Choroid plexus epithelial cell (primary cell): ENCODE results near the gene MRPL18.
"Not testable (repeated sequence)": the region's sequence is repeated elsewhere in the genome, so short reads cannot be mapped to it uniquely, and the experiment has no call there.

Experiments used
- DNase-seq: peaks from one replicate; pipeline ENCODE4 v3.0.0-alpha.2; 2010; ENCODE audit warnings: low read depth
- H3K4me3 ChIP-seq: 2 replicates; pipeline ENCODE4 v1.5.1; 2011; ENCODE audit warnings: low read depth, mild to moderate bottlenecking, control low read depth, low read length, moderate library complexity
- TF ChIP-seq, protein P1 (sequence below): conservative IDR thresholded peaks from 2 replicates; pipeline ENCODE4 v1.5.1; 2011; ENCODE audit warnings: low read depth, mild to moderate bottlenecking, control low read depth, inconsistent platforms, low read length, moderate library complexity

MRPL18 gene

DNA sequence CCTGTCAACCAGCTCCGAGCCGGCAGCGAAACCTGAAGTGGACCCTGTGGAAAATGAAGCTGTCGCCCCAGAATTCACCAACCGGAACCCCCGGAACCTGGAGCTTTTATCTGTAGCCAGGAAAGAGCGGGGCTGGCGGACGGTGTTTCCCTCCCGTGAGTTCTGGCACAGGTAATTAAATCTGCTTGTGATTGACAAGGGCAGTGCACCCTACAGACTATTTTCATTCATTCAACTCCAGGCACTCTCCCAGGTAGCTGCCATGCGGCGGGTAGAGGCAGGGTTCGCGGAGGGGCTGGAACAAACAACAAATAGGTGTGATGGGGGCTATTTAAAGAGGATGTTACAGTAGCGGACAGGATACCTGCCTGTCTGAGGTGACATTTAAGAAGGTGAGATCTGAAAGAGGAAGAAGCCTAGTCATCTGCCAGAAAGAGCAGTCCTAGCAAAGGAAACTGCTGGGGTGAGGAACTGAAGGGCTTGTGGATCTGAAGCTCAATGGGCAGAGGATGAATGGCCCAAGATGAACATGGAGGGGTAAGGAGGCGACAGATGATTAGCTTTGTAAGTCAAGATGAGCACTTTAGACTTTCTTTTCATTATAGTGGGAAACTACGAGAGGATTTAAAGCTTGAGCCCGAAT, 810 bp downstream of the MRPL18 start:
- DNase-seq = no peak
- H3K4me3 ChIP-seq = peak overlapping the region; percentile 82
- TF ChIP-seq, protein P1, sequence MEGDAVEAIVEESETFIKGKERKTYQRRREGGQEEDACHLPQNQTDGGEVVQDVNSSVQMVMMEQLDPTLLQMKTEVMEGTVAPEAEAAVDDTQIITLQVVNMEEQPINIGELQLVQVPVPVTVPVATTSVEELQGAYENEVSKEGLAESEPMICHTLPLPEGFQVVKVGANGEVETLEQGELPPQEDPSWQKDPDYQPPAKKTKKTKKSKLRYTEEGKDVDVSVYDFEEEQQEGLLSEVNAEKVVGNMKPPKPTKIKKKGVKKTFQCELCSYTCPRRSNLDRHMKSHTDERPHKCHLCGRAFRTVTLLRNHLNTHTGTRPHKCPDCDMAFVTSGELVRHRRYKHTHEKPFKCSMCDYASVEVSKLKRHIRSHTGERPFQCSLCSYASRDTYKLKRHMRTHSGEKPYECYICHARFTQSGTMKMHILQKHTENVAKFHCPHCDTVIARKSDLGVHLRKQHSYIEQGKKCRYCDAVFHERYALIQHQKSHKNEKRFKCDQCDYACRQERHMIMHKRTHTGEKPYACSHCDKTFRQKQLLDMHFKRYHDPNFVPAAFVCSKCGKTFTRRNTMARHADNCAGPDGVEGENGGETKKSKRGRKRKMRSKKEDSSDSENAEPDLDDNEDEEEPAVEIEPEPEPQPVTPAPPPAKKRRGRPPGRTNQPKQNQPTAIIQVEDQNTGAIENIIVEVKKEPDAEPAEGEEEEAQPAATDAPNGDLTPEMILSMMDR = no peak

DNA sequence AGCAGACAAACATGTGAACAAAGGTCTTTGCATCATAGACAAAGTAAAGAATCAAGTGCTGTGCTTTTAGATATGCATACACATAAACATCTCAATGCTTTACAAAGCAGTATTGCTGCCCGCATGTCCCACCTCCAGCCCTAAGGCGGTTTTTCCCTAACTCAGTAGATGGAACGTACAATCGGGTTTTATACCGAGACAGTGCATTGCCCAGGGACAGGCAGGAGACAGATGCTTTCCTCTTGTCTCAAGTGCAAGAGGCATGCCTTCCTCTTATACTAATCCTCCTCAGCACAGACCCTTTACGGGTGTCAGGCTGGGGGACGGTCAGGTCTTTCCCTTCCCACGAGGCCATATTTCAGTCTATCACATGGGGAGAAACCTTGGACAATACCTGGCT, 4.7 kb downstream of the MRPL18 start:
- not testable (repeated sequence) for DNase-seq, H3K4me3 ChIP-seq

DNA sequence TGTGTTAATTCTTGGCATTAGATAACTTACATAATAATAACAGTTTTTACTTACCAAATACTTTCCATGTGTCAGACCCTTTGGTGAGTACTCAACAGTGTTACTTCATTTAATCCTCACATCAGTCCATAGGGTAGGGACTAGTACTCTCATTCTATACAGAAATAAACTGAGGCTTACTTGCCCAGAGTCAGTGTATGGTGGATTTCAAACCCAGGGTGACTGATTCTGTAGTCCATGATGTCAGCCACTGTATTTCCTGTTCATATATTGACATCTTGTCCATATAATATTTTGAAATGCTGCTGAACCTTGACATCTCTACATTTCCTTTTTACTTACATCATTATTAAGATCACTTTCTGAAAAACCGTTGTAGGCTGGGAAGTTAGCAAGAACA, 7.3 kb downstream of the MRPL18 start:
- no peak for DNase-seq
- no peak overlapping the region for H3K4me3 ChIP-seq
- TF ChIP-seq, protein P1 = no peak

DNA sequence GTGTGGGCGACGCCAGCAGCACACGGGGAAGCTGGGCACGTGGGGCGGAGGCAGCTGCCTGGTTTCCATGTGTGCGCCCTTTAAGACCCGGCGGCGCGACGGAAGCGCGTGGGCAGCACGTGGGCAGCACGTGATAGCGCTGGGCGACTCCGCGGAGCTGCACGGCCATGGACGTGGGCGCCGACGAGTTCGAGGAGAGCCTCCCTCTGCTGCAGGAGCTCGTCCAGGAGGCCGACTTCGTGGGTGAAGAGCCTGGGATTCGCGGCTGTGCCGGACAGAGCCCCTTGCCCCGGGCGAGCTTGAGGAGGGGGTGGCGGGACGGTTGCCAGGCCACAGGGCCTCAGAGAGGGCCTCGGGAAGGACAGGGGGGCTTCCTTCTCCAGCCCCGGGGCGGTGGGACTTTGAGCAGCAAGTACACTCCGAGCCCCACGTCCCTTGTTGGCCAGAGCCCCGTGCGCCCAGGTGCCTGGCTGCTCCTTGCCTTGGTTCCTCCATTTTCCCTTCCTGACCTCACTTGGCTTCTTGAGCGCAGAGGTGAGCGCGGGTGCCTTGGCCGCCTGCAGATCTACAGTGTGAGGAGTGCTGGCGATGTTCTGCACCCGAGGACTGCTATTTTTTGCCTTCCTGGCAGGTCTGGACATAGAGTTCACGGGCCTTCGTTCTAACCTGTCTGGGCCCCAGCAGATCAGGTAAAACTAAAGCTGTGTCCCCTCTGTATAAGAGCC, 10.0 kb downstream of the MRPL18 start, which contains the start of gene PNLDC1:
Gene PNLDC1, plus strand, starts transcription at position 136 of the 725 bp plus-strand sequence. Its CDS starts 32 bp downstream, at position 168.
- DNase-seq = no peak
- TF ChIP-seq, protein P1 = no peak
- no peak within 1 kb of the TSS for H3K4me3 ChIP-seq

DNA sequence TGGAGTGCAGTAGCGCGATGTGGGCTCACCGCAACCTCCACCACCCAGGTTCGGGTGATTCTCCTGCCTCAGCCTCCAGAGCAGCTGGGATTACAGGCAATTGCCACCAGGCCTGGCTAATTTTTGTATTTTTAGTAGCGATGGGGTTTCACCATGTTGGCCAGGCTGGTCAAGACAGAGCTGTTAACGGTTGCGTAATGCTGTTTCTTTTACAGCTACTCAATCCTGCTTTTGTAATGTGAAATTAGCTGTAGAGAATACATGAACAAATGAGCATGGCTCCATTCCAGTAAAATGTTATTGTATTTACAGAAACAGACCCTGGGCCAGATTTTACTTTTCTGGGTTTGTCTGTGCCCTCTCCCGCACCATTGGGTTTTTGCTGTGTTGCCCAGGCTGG, 11.7 kb downstream of the MRPL18 start:
- no peak overlapping the region for H3K4me3 ChIP-seq
- TF ChIP-seq, protein P1 = no peak
- DNase-seq = no peak

DNA sequence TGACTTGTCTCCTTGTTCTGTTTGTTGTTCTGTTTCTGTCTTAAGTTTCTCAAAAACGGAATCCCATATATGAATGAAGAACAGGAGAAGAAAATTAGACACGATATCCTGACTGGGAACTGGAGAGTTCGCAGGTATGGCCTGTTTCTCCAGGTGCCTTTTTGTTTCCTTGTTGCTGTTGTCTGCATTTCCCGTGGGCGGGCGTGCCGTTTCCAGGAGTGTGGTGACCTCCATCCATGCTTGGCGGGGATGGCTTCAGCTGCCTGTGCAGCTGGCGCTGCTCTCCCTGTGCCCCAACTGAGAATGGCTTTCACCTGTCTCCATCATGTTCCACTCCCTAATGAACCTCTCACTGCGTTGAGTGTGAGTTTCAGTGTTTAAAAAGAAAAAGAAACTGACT, 14.2 kb downstream of the MRPL18 start:
- H3K4me3 ChIP-seq = no peak overlapping the region
- TF ChIP-seq, protein P1 = no peak
- no peak for DNase-seq

DNA sequence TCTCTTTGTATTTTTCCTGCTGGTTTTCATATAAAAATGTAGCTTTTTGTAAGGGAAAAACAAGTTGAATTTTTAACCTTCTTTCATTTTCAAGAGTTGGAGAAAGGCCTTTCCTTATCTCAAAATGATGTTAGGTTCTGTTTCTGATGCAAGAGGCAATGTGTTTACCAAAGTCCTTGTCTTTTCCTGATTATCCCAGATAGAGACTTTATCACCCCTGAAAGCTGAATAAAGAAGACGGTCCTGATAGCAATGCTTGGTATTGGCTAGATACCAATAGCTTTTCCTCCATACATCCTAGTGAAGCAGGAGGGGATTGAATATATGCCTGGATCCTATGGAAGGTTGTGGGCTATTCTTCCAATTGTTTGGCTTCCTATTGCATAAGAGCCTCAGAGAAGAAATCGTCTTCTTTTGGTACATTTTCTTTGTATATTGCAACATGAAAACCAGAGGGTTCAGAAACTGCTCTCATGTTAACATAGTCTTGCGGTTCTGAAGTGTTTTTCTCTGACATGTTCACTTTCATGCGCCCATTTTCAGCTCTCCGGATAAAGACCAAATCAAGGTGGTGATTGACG, 15.3 kb downstream of the MRPL18 start:
- H3K4me3 ChIP-seq = no peak overlapping the region
- no peak for DNase-seq
- TF ChIP-seq, protein P1 = no peak
